Measurements from ENCODE around the gene PNMA8C.
A peak's percentile ranks its signal among the peaks of the same experiment; 100 is the strongest.

The PNMA8C gene

DNA sequence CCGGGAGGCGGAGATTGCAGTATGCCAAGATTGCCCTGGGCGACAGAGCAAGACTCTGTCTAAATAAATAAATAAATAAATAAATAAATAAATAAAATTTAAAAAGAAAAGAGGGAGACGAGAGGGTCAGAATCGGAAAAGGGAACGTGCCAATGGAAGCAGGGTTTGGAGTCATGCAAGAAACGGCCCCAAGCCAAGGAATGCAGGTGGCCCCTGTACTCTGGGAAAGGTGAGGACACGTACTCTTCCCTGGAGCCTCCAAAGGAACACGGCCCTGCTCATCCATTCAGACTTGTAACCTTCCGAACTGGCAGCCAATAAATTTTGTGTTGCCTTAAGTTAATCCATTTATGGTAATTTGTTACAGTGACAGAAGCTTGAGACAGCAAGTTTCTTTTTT is 19.9 kb upstream of the PNMA8C start:
- H3K9me3 ChIP-seq (ENCODE audit: insufficient read depth, low read length): peaks cover 6% of the 10 kb centered on the region; the same call in 1 of the 2 replicates
- no peak overlapping the region for H3K4me3 ChIP-seq (ENCODE audit: low read length)
- no peaks in the 10 kb centered on the region for H3K79me2 ChIP-seq (ENCODE audit: low read length)
- no peak overlapping the region for H3K9ac ChIP-seq (ENCODE audit: low read length)
- TF ChIP-seq, protein P1, sequence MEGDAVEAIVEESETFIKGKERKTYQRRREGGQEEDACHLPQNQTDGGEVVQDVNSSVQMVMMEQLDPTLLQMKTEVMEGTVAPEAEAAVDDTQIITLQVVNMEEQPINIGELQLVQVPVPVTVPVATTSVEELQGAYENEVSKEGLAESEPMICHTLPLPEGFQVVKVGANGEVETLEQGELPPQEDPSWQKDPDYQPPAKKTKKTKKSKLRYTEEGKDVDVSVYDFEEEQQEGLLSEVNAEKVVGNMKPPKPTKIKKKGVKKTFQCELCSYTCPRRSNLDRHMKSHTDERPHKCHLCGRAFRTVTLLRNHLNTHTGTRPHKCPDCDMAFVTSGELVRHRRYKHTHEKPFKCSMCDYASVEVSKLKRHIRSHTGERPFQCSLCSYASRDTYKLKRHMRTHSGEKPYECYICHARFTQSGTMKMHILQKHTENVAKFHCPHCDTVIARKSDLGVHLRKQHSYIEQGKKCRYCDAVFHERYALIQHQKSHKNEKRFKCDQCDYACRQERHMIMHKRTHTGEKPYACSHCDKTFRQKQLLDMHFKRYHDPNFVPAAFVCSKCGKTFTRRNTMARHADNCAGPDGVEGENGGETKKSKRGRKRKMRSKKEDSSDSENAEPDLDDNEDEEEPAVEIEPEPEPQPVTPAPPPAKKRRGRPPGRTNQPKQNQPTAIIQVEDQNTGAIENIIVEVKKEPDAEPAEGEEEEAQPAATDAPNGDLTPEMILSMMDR (IDR thresholded peaks at IDR 0.05; ENCODE audit: low read depth, low read length): no peak
- TF ChIP-seq EZH2phosphoT487 (IDR thresholded peaks at IDR 0.05; ENCODE audit: low read depth): no peak
- no peak overlapping the region for H2AFZ ChIP-seq (ENCODE audit: low read depth, low read length)
- H4K20me1 ChIP-seq (ENCODE audit: insufficient read depth, low read length): no peaks in the 10 kb centered on the region
- H3K4me2 ChIP-seq (ENCODE audit: low read length): no peak overlapping the region
- H3K4me1 ChIP-seq (ENCODE audit: low read length): peaks cover 10% of the 10 kb centered on the region
- no peak overlapping the region for H3K27ac ChIP-seq (ENCODE audit: low read length)
- no peaks in the 10 kb centered on the region for H3K36me3 ChIP-seq (replicated peaks; ENCODE audit: low read depth, low read length)
- H3K27me3 ChIP-seq (ENCODE audit: low read depth, low read length): peaks cover 9% of the 10 kb centered on the region

DNA sequence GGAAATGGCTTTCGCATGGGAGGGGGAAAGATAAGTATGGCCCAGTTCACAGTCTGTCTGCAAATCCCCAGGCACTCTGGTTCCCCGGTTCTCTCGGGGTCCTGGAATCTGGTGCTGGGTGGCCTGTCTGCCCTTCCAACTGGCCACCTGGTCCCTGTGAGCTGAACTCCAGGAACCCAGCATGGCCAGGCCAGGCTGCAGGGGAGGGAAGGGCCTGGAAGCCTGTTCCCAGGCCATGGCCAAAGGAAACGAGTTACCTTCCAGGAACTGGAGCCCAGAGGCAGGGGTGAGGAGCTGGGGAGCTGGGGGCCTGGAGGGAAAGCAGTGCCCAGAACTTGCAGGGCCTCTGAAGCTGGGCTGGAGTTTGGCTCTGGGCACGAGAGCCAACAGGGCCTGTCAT is 19.1 kb upstream of the PNMA8C start:
- H3K4me2 ChIP-seq (ENCODE audit: low read length): no peak overlapping the region

DNA sequence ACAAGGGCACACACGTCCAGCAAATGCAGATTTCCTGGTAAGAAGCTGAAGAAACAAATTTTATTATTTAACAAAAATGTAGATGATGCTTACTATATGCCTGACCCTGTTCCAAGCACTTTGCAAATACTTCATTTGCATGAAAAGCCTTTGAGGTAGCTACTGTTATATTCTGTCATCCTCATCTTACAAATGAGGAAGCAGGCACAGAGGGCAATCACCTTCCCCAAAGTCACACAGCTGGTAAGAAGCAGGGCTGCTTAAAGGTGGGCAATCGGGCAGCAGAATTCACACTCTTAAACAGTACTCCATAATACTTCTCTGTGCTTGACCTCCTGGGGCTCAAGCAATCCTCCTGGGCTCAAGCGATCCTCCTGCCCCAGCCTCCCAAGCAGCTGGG is 18.3 kb upstream of the PNMA8C start:
- Histone ChIP-seq H2AFZ (ENCODE audit: low read depth, low read length) (no peak overlapping the region), H3K4me2 (ENCODE audit: low read length) (peak overlapping the region; percentile 25), H3K9ac (ENCODE audit: low read length) (no peak overlapping the region), H4K20me1 (ENCODE audit: insufficient read depth, low read length) (no peaks in the 10 kb centered on the region), H3K36me3 (replicated peaks; ENCODE audit: low read depth, low read length) (no peaks in the 10 kb centered on the region), H3K79me2 (ENCODE audit: low read length) (no peaks in the 10 kb centered on the region), H3K4me3 (ENCODE audit: low read length) (no peak overlapping the region), H3K9me3 (ENCODE audit: insufficient read depth, low read length) (peaks cover 6% of the 10 kb centered on the region; the same call in 1 of the 2 replicates), H3K27me3 (ENCODE audit: low read depth, low read length) (peaks cover 3% of the 10 kb centered on the region), H3K4me1 (ENCODE audit: low read length) (peaks cover 10% of the 10 kb centered on the region), H3K27ac (ENCODE audit: low read length) (no peak overlapping the region)
- TF ChIP-seq, protein P1 (IDR thresholded peaks at IDR 0.05; ENCODE audit: low read depth, low read length): no peak
- TF ChIP-seq EZH2phosphoT487 (IDR thresholded peaks at IDR 0.05; ENCODE audit: low read depth): no peak

More for the DNA sequence above, 19.1 kb upstream of the PNMA8C start:
- Histone ChIP-seq H3K9me3 (ENCODE audit: insufficient read depth, low read length) (peaks cover 6% of the 10 kb centered on the region; the same call in 1 of the 2 replicates), H3K79me2 (ENCODE audit: low read length) (no peaks in the 10 kb centered on the region), H3K27me3 (ENCODE audit: low read depth, low read length) (peaks cover 8% of the 10 kb centered on the region), H3K36me3 (replicated peaks; ENCODE audit: low read depth, low read length) (no peaks in the 10 kb centered on the region), H3K9ac (ENCODE audit: low read length) (no peak overlapping the region), H4K20me1 (ENCODE audit: insufficient read depth, low read length) (no peaks in the 10 kb centered on the region), H3K27ac (ENCODE audit: low read length) (no peak overlapping the region), H3K4me1 (ENCODE audit: low read length) (peaks cover 10% of the 10 kb centered on the region), H3K4me3 (ENCODE audit: low read length) (no peak overlapping the region), H2AFZ (ENCODE audit: low read depth, low read length) (no peak overlapping the region)
- TF ChIP-seq, protein P1 (IDR thresholded peaks at IDR 0.05; ENCODE audit: low read depth, low read length): no peak
- TF ChIP-seq EZH2phosphoT487 (IDR thresholded peaks at IDR 0.05; ENCODE audit: low read depth): no peak

DNA sequence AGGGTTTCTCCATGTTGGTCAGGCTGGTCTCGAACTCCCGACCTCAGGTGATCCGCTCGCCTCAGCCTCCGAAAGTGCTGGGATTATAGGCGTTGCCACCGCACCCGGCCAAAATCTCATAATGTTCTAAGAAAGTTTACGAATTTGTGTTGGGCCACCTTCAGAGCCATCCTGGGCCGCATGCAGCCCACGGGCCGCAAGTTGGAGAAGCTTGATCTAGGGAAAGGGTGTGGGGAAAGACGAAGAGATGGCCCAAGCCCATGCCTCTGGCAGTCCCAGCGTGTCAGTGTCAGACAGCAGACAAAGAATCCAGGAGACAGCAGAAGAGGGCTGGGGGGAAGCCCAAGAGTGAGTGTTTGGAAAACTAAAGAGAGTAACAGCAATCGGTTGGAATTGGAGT is 17.3 kb upstream of the PNMA8C start:
- Histone ChIP-seq H3K9ac (ENCODE audit: low read length) (no peak overlapping the region), H3K9me3 (ENCODE audit: insufficient read depth, low read length) (peaks cover 6% of the 10 kb centered on the region; the same call in 1 of the 2 replicates), H3K27me3 (ENCODE audit: low read depth, low read length) (no peaks in the 10 kb centered on the region), H3K79me2 (ENCODE audit: low read length) (no peaks in the 10 kb centered on the region), H3K4me2 (ENCODE audit: low read length) (no peak overlapping the region), H3K4me3 (ENCODE audit: low read length) (no peak overlapping the region), H3K4me1 (ENCODE audit: low read length) (peaks cover 10% of the 10 kb centered on the region), H2AFZ (ENCODE audit: low read depth, low read length) (no peak overlapping the region), H3K27ac (ENCODE audit: low read length) (no peak overlapping the region), H4K20me1 (ENCODE audit: insufficient read depth, low read length) (no peaks in the 10 kb centered on the region), H3K36me3 (replicated peaks; ENCODE audit: low read depth, low read length) (no peaks in the 10 kb centered on the region)
- TF ChIP-seq EZH2phosphoT487 (IDR thresholded peaks at IDR 0.05; ENCODE audit: low read depth): no peak
- TF ChIP-seq, protein P1 (IDR thresholded peaks at IDR 0.05; ENCODE audit: low read depth, low read length): no peak

Measured in OCI-LY3 (cell line).